PC-3 (cell line): ENCODE results near the gene FCHO2. TPM values are rescaled to one million over a fixed set of nuclear protein-coding genes. Genes with fewer than 3 reads are reported as not detected.

Experiments used
- ATAC-seq: fragments of 200-7000 bp; cut with Tn5 transposase; 2 replicates; pipeline ENCODE4 v1.9.1; 2020; ENCODE audit warnings: mild to moderate bottlenecking, moderate library complexity
- BruUV-seq: library from RNA; stranded (reverse); fragments of 400-500 nt; replicated peaks from 2 replicates; lab custom pipeline; 2021; lab: Mats Ljungman, UMichigan
- CTCF ChIA-PET: fragments of 300-600 bp; sonication (Branson Sonifier 250); formaldehyde crosslinking; loops from one replicate; lab custom pipeline; 2022; ENCODE audit warnings: antibody characterized with exemption; lab: Charles Lee
- POLR2A ChIA-PET: fragments of 300-600 bp; sonication (Branson Sonifier 250); formaldehyde crosslinking; loops from one replicate; lab custom pipeline; 2022; ENCODE audit warnings: antibody characterized with exemption; ENCODE audit not compliant: unreplicated experiment; lab: Charles Lee
- DNase-seq: peaks from one replicate; pipeline ENCODE4 v3.0.0-alpha.2; 2015
- H2AFZ ChIP-seq: fragments of 300-600 bp; sonication (generic); 2 replicates; pipeline ENCODE4 v1.6.0; 2016; ENCODE audit warnings: antibody characterized with exemption, low read length
- H3F3A ChIP-seq: fragments of 300-600 bp; sonication (generic); one replicate; pipeline ENCODE4 v1.6.0; 2017; ENCODE audit warnings: antibody characterized with exemption, low read length, control low read depth, mild to moderate bottlenecking; ENCODE audit not compliant: unreplicated experiment
- H3K27ac ChIP-seq: fragments of 300-600 bp; sonication (generic); 2 replicates; pipeline ENCODE4 v1.5.1; 2016; ENCODE audit warnings: mild to moderate bottlenecking, low read length
- H3K27me3 ChIP-seq: fragments of 300-600 bp; sonication (generic); 2 replicates; pipeline ENCODE4 v1.6.1; 2016; ENCODE audit warnings: low read length, mixed read lengths
- H3K36me3 ChIP-seq: fragments of 300-600 bp; sonication (generic); 2 replicates; pipeline ENCODE4 v1.6.1; 2016; ENCODE audit warnings: low read depth, mixed run types, low read length, mixed read lengths
- H3K4me1 ChIP-seq: fragments of 300-600 bp; sonication (generic); 2 replicates; pipeline ENCODE4 v1.5.1; 2016; ENCODE audit warnings: low read length; ENCODE audit not compliant: insufficient read depth
- H3K4me2 ChIP-seq: fragments of 300-600 bp; sonication (generic); 2 replicates; pipeline ENCODE4 v1.6.0; 2016; ENCODE audit warnings: low read length
- H3K4me3 ChIP-seq: fragments of 300-600 bp; sonication (generic); 2 replicates; pipeline ENCODE4 v1.5.1; 2016; ENCODE audit warnings: mild to moderate bottlenecking, low read length, mixed read lengths
- H3K79me2 ChIP-seq: fragments of 300-600 bp; sonication (generic); 2 replicates; pipeline ENCODE4 v1.6.1; 2017; ENCODE audit warnings: low read length, mixed read lengths
- H3K9ac ChIP-seq: fragments of 300-600 bp; sonication (generic); 2 replicates; pipeline ENCODE4 v1.6.0; 2016; ENCODE audit warnings: mild to moderate bottlenecking, low read length
- H3K9me2 ChIP-seq: fragments of 300-600 bp; sonication (generic); replicated peaks from 2 replicates; pipeline ENCODE4 v1.6.1; 2016; ENCODE audit warnings: mixed run types, low read length, mixed read lengths
- H3K9me3 ChIP-seq: fragments of 300-600 bp; sonication (generic); 2 replicates; pipeline ENCODE4 v1.6.1; 2016; ENCODE audit warnings: low read length, mixed read lengths
- H4K20me1 ChIP-seq: fragments of 300-600 bp; sonication (generic); 2 replicates; pipeline ENCODE4 v1.6.1; 2016; ENCODE audit warnings: low read length, mixed read lengths
- CTCF ChIP-seq: fragments of 300-600 bp; sonication (generic); conservative IDR thresholded peaks from 2 replicates; pipeline ENCODE4 v1.5.1; 2017; ENCODE audit warnings: antibody characterized with exemption, low read depth, mild to moderate bottlenecking, low read length
- EZH2 ChIP-seq: fragments of 300-600 bp; sonication (generic); IDR thresholded peaks from one replicate; pipeline ENCODE4 v1.6.1; 2017; ENCODE audit warnings: antibody characterized with exemption, mild to moderate bottlenecking, low read length; ENCODE audit not compliant: unreplicated experiment
- EZH2phosphoT487 ChIP-seq: fragments of 300-600 bp; sonication (generic); IDR thresholded peaks from 2 replicates; pipeline ENCODE4 v1.6.1; 2018; ENCODE audit warnings: mild to moderate bottlenecking, antibody characterized with exemption, low read length, borderline replicate concordance
- intact Hi-C: fragments of 100-400 bp; cut with micrococcal nuclease; formaldehyde crosslinking; loops from 2 replicates; pipeline ENCODE4 v1.9.0; 2023
- total RNA-seq: library from RNA; depleted of rRNA; stranded (reverse); fragments of >200 nt; gene quantifications from 2 replicates; pipeline ENCODE4 v1.2.3, GENCODE V29; 2014

FCHO2 gene
- total RNA-seq, 1 experiment from 2014 or later: 5.9 TPM

GRCh38 chr5:73032635-73033034 lies 76.8 kb downstream of the FCHO2 start:
- TF ChIP-seq EZH2phosphoT487: no peak
- no peak for TF ChIP-seq CTCF
- TF ChIP-seq EZH2: no peak
- H3K79me2 ChIP-seq: no peaks in the 10 kb centered on the region
- H3K9me2 ChIP-seq: no peaks in the 10 kb centered on the region
- DNase-seq (no peak), ATAC-seq (no peak)
- no peaks in the 10 kb centered on the region for H3K36me3 ChIP-seq
- POLR2A ChIA-PET: no interaction called here
- H3K27ac ChIP-seq: no peak overlapping the region
- no peaks in the 10 kb centered on the region for H3K27me3 ChIP-seq
- H2AFZ ChIP-seq: no peak overlapping the region
- peaks cover 21% of the 10 kb centered on the region for H3K4me1 ChIP-seq
- no peaks in the 10 kb centered on the region for H3F3A ChIP-seq
- CTCF ChIA-PET: no interaction called here
- no peak overlapping the region for H3K4me3 ChIP-seq
- no peak overlapping the region for H3K9ac ChIP-seq
- intact Hi-C loops: no loop called here
- no TSS peak for BruUV-seq
- H3K4me2 ChIP-seq: no peak overlapping the region
- no peaks in the 10 kb centered on the region for H4K20me1 ChIP-seq
- no peaks in the 10 kb centered on the region for H3K9me3 ChIP-seq

DNA sequence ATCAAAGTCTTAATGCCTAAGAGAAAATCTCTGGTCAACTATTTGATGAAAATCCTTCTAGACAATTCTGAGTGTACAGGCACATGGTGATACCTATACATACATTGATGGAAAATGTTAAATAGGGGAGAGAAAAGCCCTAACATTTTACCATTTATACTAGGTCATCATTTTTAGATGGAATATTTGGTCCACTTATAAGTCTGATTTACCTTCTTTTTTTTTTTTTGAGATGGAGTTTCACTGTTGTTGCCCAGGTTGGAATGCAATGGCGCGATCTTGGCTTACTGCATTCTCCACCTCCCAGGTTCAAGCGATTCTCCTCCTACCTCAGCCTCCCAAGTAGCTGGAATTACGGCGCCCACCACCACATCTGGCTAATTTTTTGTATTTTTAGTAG lies 81.7 kb downstream of the FCHO2 start:
- no peaks in the 10 kb centered on the region for H3K9me3 ChIP-seq
- ATAC-seq: no peak
- no peaks in the 10 kb centered on the region for H3K79me2 ChIP-seq
- H3F3A ChIP-seq: no peaks in the 10 kb centered on the region
- TF ChIP-seq EZH2phosphoT487 (no peak), EZH2 (no peak), CTCF (no peak)
- POLR2A ChIA-PET: no interaction called here
- H2AFZ ChIP-seq: no peak overlapping the region
- H3K4me2 ChIP-seq: no peak overlapping the region
- CTCF ChIA-PET: interaction anchor here (0.7 kb wide), 1 partner anchor 117 kb away, joined by 5 read pairs; no protein-coding TSS in a partner anchor
- intact Hi-C loops: no loop called here
- no peaks in the 10 kb centered on the region for H3K9me2 ChIP-seq
- H3K4me1 ChIP-seq: no peaks in the 10 kb centered on the region
- no peak overlapping the region for H3K4me3 ChIP-seq
- no peaks in the 10 kb centered on the region for H3K36me3 ChIP-seq
- no peaks in the 10 kb centered on the region for H4K20me1 ChIP-seq
- BruUV-seq: no TSS peak
- no peaks in the 10 kb centered on the region for H3K27me3 ChIP-seq
- H3K9ac ChIP-seq: no peak overlapping the region
- DNase-seq: no peak
- H3K27ac ChIP-seq: no peak overlapping the region

DNA sequence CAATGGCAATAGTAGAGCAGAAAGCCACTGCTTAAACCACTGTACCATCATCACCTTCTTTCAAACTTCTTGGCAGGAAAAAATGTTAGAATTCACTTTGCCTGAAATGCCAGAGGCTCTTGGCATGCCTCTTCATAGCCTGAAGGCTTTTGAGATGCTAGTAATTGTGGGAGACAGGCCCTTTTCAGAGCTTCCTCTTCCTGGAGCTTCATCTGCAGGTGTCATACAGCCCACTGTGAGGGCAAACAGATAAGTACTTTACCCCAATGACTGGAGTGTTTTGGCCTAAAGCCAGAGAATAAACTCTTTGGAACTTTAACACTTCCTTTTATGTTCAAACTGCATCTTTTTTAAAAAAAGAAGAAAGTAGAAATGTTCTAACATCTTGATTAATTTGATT lies 83.2 kb downstream of the FCHO2 start:
- intact Hi-C loops: no loop called here
- ChIA-PET POLR2A (no interaction called here), CTCF (no interaction called here)
- Histone ChIP-seq H2AFZ (no peak overlapping the region), H3K27me3 (no peaks in the 10 kb centered on the region), H3K9ac (no peak overlapping the region), H3K9me2 (no peaks in the 10 kb centered on the region), H3K36me3 (no peaks in the 10 kb centered on the region), H3K4me1 (no peaks in the 10 kb centered on the region), H3K27ac (no peak overlapping the region), H4K20me1 (no peaks in the 10 kb centered on the region), H3K4me3 (no peak overlapping the region), H3K79me2 (no peaks in the 10 kb centered on the region), H3K4me2 (no peak overlapping the region), H3F3A (no peaks in the 10 kb centered on the region), H3K9me3 (no peaks in the 10 kb centered on the region)
- ATAC-seq (no peak), DNase-seq (peak; percentile 2)
- BruUV-seq: no TSS peak
- TF ChIP-seq CTCF: no peak
- TF ChIP-seq EZH2: no peak
- TF ChIP-seq EZH2phosphoT487: no peak
